ENCODE measurements around the gene MARF1. TPM values are rescaled to one million over a fixed set of nuclear protein-coding genes. Genes with fewer than 3 reads are reported as not detected.

Gene MARF1
- polyA plus RNA-seq, 1 donor (not counting 4 experiments of a cell fraction or from before 2014, with no cell fraction given): 12.5 TPM

- H3K9me3 ChIP-seq (ENCODE audit: control insufficient read depth, low read depth, low read length): no peaks in the 10 kb centered on the region
- H3K4me3 ChIP-seq (ENCODE audit: control insufficient read depth in 2 of 3, extremely low read depth in 1 of 3, insufficient read depth in 2 of 3, low read depth in 1 of 3, low read length in 3 of 3): peak overlapping the region in 2 of 3 experiments; percentile 8 to 39
- peaks cover 32% of the 10 kb centered on the region for H3K4me1 ChIP-seq (ENCODE audit: control insufficient read depth, extremely low read depth, insufficient read depth, low read length)
- TF ChIP-seq CTCF (optimal IDR thresholded peaks at IDR 0.05 in 1 of 3, IDR thresholded peaks at IDR 0.05 in 1 of 3, conservative IDR thresholded peaks at IDR 0.05 in 1 of 3; ENCODE audit: extremely low read depth in 1 of 3, insufficient read depth in 2 of 3, low read length in 3 of 3) (no peak), EZH2 (IDR thresholded peaks at IDR 0.05; ENCODE audit: low read length) (no peak)
- H3K9me1 ChIP-seq (ENCODE audit: control insufficient read depth, extremely low read depth, insufficient read depth, low read length): peaks cover 3% of the 10 kb centered on the region
- H3K4me2 ChIP-seq (ENCODE audit: control insufficient read depth, extremely low read depth, insufficient read depth, low read depth, low read length): peak overlapping the region; percentile 94
- H3K79me2 ChIP-seq (ENCODE audit: control insufficient read depth, insufficient read depth, low read length): peaks cover 68% of the 10 kb centered on the region
- peak overlapping the region; percentile 39 for H3K27ac ChIP-seq (ENCODE audit: control insufficient read depth, insufficient read depth, low read length)
- no peaks in the 10 kb centered on the region for H3K27me3 ChIP-seq (ENCODE audit: control insufficient read depth, extremely low read depth, insufficient read depth, low read length)
- peaks cover 5 to 20% of the 10 kb centered on the region in 2 experiments for H3K36me3 ChIP-seq (ENCODE audit: control insufficient read depth in 2 of 2, extremely low read depth in 1 of 2, insufficient read depth in 2 of 2, low read length in 2 of 2)
- dilution Hi-C loops (cut with MboI; ENCODE audit: extremely low pct_ligation_motif_present, low sequenced_read_pairs): no loop called here
- H4K20me1 ChIP-seq (ENCODE audit: control insufficient read depth, extremely low read depth, insufficient read depth, low read length): peaks cover 10% of the 10 kb centered on the region
- peak overlapping the region; percentile 34 for H3K9ac ChIP-seq (ENCODE audit: control insufficient read depth, extremely low read depth, insufficient read depth, low read length)
- DNase-seq (ENCODE audit: low read depth, low spot score) (no peak), FAIRE-seq (no peak)
- H2AFZ ChIP-seq (ENCODE audit: control insufficient read depth, low read length): no peak overlapping the region
Measured at GRCh38 chr16:15652293-15653001, 9.5 kb upstream of the MARF1 start.

- Histone ChIP-seq H3K27ac (ENCODE audit: control insufficient read depth, insufficient read depth, low read length) (peak overlapping the region; percentile 88), H3K9ac (ENCODE audit: control insufficient read depth, extremely low read depth, insufficient read depth, low read length) (peak overlapping the region; percentile 97), H3K9me3 (ENCODE audit: control insufficient read depth, low read depth, low read length) (no peaks in the 10 kb centered on the region), H4K20me1 (ENCODE audit: control insufficient read depth, extremely low read depth, insufficient read depth, low read length) (peaks cover 10% of the 10 kb centered on the region), H3K4me1 (ENCODE audit: control insufficient read depth, extremely low read depth, insufficient read depth, low read length) (peaks cover 42% of the 10 kb centered on the region), H3K4me3 (ENCODE audit: control insufficient read depth in 2 of 3, extremely low read depth in 1 of 3, insufficient read depth in 2 of 3, low read depth in 1 of 3, low read length in 3 of 3) (peak overlapping the region; percentile 83 to 98 (median 96)), H3K9me1 (ENCODE audit: control insufficient read depth, extremely low read depth, insufficient read depth, low read length) (peaks cover 3% of the 10 kb centered on the region), H2AFZ (ENCODE audit: control insufficient read depth, low read length) (peak overlapping the region; percentile 79), H3K27me3 (ENCODE audit: control insufficient read depth, extremely low read depth, insufficient read depth, low read length) (no peaks in the 10 kb centered on the region), H3K79me2 (ENCODE audit: control insufficient read depth, insufficient read depth, low read length) (peaks cover 53% of the 10 kb centered on the region), H3K36me3 (ENCODE audit: control insufficient read depth in 2 of 2, extremely low read depth in 1 of 2, insufficient read depth in 2 of 2, low read length in 2 of 2) (peaks cover 3 to 18% of the 10 kb centered on the region in 2 experiments), H3K4me2 (ENCODE audit: control insufficient read depth, extremely low read depth, insufficient read depth, low read depth, low read length) (peak overlapping the region; percentile 94)
- dilution Hi-C loops (cut with MboI; ENCODE audit: extremely low pct_ligation_motif_present, low sequenced_read_pairs): no loop called here
- TF ChIP-seq CTCF (optimal IDR thresholded peaks at IDR 0.05 in 1 of 3, IDR thresholded peaks at IDR 0.05 in 1 of 3, conservative IDR thresholded peaks at IDR 0.05 in 1 of 3; ENCODE audit: extremely low read depth in 1 of 3, insufficient read depth in 2 of 3, low read length in 3 of 3) (no peak), EZH2 (IDR thresholded peaks at IDR 0.05; ENCODE audit: low read length) (no peak)
- FAIRE-seq (no peak), DNase-seq (ENCODE audit: low read depth, low spot score) (no peak)
Measured at GRCh38 chr16:15650698-15651171, 7.8 kb upstream of the MARF1 start.
